IPS-18c (cell line): Measurements from ENCODE around the gene DENND10.
"Not testable (repeated sequence)": the region's sequence is repeated elsewhere in the genome, so short reads cannot be mapped to it uniquely, and the experiment has no call there.

ENCODE experiments used
- H3K4me3 ChIP-seq: 2 replicates; pipeline ENCODE4 v1.7.0; 2013; ENCODE audit warnings: low read depth, mild to moderate bottlenecking, low read length, moderate library complexity; ENCODE audit not compliant: insufficient read depth
- H3K9me3 ChIP-seq: one replicate; pipeline ENCODE4 v1.6.1; 2013; ENCODE audit warnings: mild to moderate bottlenecking, low read length, moderate library complexity; ENCODE audit not compliant: control insufficient read depth, insufficient read depth

The DENND10 gene

GRCh38 chr10:119116326-119116951, 12.5 kb downstream of the DENND10 start:
- H3K9me3 ChIP-seq: peaks cover 2% of the 10 kb centered on the region
- H3K4me3 ChIP-seq: no peak overlapping the region

DNA sequence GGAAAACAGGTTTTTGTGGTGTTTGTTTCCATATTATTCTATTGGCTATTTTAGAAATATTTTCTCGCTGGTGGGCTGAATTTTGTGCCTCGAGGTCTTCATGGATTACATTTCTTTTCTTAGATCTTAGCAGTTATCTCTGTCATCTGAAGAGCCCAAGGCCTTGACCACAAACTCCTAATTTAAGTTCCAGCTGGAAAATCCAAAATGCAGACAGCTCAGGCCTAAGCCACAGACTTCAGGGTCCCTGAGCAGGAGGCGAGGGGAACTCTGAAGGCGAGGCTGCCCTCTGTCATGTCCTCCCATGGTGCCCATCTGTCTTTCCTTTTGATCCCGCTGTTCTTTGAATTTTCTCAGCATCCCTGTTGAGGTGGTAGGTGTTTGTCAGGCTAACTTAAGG, 14.3 kb downstream of the DENND10 start:
- Histone ChIP-seq H3K9me3 (peaks cover 2% of the 10 kb centered on the region), H3K4me3 (no peak overlapping the region)

DNA sequence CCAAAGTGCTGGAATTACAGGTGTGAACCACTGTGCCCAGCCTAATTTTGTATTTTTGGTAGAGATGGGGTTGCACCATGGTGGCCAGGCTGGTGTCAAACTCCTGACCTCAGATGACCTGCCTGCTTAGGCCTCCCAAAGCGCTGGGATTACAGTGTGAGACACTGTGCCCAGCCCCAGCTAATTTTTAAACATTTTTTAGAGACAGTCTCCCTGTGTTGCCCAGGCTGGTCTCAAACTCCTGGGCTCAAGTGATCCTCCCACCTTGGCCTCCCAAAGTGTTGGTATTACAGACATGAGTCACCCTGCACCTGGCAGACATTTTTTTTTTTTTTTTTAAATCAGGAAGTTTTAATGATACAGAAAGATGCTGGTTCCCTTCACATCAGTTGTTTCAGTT, 15.5 kb downstream of the DENND10 start:
- Histone ChIP-seq H3K4me3 (no peak overlapping the region), H3K9me3 (peaks cover 2% of the 10 kb centered on the region)

DNA sequence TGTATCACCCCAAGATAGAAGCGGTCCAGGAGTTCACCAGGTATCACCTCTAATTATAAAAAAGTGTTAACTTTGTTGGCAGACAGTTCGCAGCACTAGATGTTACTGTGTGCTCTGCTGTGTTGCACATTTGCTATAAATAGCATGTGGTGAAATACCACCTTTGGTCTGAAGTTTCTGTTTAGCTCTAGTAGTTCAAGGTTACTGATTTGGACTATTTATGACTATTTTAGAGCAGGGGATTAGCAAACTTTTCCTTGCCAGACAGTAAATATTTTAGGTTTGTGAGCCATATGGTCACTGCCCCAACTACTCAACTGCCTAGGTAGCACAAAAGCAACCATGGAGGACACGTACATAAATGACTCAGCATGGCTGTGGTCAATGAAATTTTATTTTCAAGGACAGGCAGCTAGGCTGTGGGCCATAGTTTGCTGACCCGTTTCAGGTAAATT, 16.5 kb downstream of the DENND10 start:
- Histone ChIP-seq H3K4me3 (no peak overlapping the region), H3K9me3 (peaks cover 2% of the 10 kb centered on the region)

GRCh38 chr10:119120875-119121274, 17.0 kb downstream of the DENND10 start:
- peaks cover 2% of the 10 kb centered on the region for H3K9me3 ChIP-seq
- H3K4me3 ChIP-seq: no peak overlapping the region

GRCh38 chr10:119125942-119126341, 22.0 kb downstream of the DENND10 start:
- Histone ChIP-seq H3K4me3 (no peak overlapping the region), H3K9me3 (no peaks in the 10 kb centered on the region)

- no peak overlapping the region for H3K4me3 ChIP-seq
- no peaks in the 10 kb centered on the region for H3K9me3 ChIP-seq
Observed at GRCh38 chr10:119129721-119130120, 25.8 kb downstream of the DENND10 start.

GRCh38 chr10:119131512-119132240, 27.8 kb downstream of the DENND10 start:
- no peaks in the 10 kb centered on the region for H3K9me3 ChIP-seq
- no peak overlapping the region for H3K4me3 ChIP-seq

GRCh38 chr10:119132521-119133345, 28.8 kb downstream of the DENND10 start:
- Histone ChIP-seq H3K4me3 (no peak overlapping the region), H3K9me3 (no peaks in the 10 kb centered on the region)

DNA sequence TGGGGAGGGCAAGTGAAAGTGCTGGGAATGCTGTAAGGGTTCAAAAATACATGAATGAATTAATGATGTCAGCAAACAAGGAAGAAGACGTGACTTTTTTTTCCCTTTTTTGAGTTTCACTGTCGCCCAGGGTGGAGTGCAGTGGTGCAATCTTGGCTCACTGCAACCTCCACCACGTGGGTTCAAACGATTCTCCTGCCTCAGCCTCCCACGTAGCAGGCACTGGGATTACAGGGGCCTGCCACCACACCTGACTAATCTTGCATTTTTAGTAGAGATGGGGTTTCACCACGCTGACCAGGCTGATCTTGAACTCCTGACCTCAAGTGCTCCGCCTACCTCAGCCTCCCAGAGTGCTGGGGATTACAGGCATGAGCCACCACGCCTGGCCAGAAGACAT, 30.0 kb downstream of the DENND10 start:
- H3K4me3 ChIP-seq: no peak overlapping the region
- H3K9me3 ChIP-seq: no peaks in the 10 kb centered on the region

- Histone ChIP-seq H3K9me3 (no peaks in the 10 kb centered on the region), H3K4me3 (no peak overlapping the region)
Observed at GRCh38 chr10:119135513-119135881, 31.6 kb downstream of the DENND10 start.

- no peak overlapping the region for H3K4me3 ChIP-seq
- no peaks in the 10 kb centered on the region for H3K9me3 ChIP-seq
Observed at GRCh38 chr10:119136084-119136483, 32.2 kb downstream of the DENND10 start.

DNA sequence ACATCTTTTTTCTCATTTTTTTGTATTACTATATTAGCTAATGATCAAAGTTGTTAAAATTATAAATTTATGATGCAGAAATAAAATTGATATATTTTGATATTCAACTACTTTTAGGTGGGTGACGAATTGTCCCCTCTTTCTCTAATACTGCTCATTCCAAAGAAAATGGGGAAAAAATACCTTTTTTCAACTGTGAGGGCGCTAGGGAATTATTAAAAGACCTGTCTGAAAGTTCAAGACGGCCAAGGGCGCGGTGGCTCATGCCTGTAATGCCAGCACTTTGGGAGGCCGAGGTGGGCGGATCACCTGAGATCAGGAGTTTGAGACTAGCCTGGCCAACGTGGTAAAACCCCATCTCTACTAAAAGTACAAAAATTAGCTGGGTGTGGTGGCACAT, 34.0 kb downstream of the DENND10 start:
- H3K4me3 ChIP-seq, H3K9me3 ChIP-seq: not testable (repeated sequence)

DNA sequence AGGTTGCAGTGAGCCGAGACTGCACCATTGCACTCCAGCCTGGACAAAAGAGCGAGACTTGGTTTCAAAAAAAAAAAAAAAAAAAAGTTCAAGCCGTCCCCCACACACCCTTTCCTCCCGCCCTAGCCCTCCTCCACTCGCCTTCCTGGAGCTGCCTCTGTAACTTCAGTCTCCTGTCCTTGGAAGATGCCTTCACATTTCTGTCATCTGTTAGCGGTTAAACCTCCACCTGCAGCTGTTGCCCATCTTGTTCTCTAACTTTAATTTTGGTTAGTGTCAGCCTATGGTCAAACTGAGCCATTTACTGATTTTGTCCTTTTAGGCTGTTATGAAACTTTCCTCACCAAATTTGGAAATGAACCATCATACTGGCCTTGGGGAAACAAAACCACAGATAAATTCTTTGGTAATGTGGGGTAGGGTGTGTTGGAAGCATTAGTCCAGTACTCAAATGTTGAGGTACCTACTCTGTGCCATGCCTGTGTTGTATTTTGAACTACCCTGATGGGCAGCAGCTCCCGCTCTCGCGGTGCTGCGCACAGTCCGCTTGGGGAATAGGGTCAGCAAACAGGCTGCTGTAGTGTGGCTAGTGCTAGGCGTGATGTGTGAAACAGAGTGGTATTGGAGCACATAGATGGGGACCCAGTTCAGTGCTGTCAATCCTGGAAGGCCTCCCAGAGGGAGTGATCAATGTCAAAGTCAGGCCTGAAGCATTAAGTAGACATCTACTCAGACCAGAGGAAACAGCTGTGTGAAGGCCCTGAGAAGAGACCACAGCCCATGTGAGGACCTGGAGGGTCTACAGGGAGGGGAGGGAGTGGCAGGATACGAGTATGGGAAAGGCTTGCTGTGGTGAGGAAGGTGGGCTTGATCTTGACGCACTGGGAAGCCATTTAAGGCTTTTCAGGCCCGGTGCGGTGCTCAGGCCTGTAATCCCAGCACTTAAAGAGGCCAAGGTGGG, 34.7 kb downstream of the DENND10 start:
- Histone ChIP-seq H3K9me3 (peaks cover 4% of the 10 kb centered on the region), H3K4me3 (no peak overlapping the region)

- Histone ChIP-seq H3K9me3 (peaks cover 4% of the 10 kb centered on the region), H3K4me3 (no peak overlapping the region)
Observed at GRCh38 chr10:119139464-119140067, 35.7 kb downstream of the DENND10 start.

DNA sequence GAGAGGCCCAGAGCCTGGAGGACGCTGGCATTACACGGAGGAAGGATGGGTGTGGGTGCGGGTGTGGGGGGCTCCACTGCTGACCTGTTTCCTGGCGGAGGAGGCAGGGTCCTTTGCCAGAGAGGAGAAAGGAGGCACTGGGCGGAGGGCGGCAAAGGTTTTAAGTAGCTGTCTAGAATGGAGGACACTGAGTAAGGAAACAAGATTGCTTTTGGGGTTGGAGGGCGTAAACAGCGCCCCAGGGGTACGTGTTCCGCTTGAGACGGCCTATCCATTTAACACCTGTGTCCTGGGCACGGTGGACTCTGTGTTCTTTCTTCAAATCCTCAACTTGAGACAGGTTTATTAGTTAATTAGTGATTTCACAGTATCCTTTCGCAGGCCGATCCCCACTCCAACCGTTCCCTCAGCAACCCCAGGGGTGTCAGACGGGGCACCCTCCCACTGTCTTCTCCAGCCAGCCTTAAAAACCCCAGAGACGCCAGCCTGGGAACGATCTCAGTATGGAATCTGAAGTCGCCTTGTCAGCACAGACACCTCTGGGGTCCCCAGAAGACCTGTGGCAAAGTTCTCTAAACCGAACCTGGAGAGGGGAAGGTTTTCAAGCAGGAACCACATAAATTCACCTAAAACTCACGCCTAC, 36.8 kb downstream of the DENND10 start:
- H3K4me3 ChIP-seq: no peak overlapping the region
- H3K9me3 ChIP-seq: peaks cover 4% of the 10 kb centered on the region
